Measurements from ENCODE around the gene ARIH2. TPM values are rescaled to one million over a fixed set of nuclear protein-coding genes. Genes with fewer than 3 reads are reported as not detected.

The ARIH2 gene
- total RNA-seq, 1 donor from 2014 or later: 157 TPM

DNA sequence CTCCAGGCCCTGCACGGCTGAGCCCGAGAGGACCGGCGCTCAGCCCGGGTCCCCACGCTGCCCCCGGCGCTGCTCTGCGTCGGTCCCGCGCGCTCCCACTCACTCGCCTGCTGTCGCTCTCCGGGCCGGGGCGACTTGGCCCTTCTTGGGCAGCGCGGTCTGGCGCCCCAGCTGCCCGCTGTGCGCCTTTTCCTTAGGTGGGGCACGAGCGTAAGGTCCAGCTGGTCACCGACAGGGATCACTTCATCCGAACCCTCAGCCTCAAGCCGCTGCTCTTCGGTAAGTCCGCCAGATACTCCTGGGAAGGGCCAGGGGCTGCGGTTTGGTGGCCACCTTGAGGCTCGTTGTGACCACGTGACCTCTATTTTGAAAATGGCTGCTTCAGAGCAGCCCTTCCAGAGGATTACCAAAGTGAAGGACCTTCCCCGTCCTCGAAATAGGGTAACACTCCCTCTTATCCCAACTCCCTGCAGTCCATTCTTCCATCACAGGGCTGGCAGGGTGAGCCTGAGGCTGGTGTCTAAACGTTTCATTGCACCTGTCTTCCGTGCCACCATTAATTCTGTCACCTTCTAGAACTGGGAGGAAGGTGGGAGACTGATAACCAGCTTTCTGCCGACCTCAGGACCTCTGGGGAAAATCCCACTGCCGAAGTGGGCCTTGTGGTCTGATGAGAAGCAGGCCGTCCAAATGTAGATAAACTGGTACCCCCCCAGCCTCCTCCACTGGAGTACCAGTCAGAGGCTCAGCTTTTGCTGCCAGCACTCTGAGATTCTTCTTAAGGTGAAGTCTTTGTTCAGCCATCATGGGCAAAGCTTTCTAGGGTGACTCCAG is 72.2 kb downstream of the ARIH2 start:
- peaks cover 39% of the 10 kb centered on the region for H3K4me1 Mint-ChIP-seq
- H3K27ac Mint-ChIP-seq: peak overlapping the region; percentile 93
- H3K36me3 Mint-ChIP-seq (ENCODE audit: low read depth): peaks cover 29% of the 10 kb centered on the region
- no peaks in the 10 kb centered on the region for H3K9me3 Mint-ChIP-seq
- peak overlapping the region; percentile 95 for H3K4me3 Mint-ChIP-seq
- intact Hi-C loops (cut with micrococcal nuclease): loop anchor here (1.0 kb wide), 1 partner anchor 30 kb away; no protein-coding TSS in a partner anchor
- no peaks in the 10 kb centered on the region for H3K27me3 Mint-ChIP-seq
- peak; percentile 85 for DNase-seq

DNA sequence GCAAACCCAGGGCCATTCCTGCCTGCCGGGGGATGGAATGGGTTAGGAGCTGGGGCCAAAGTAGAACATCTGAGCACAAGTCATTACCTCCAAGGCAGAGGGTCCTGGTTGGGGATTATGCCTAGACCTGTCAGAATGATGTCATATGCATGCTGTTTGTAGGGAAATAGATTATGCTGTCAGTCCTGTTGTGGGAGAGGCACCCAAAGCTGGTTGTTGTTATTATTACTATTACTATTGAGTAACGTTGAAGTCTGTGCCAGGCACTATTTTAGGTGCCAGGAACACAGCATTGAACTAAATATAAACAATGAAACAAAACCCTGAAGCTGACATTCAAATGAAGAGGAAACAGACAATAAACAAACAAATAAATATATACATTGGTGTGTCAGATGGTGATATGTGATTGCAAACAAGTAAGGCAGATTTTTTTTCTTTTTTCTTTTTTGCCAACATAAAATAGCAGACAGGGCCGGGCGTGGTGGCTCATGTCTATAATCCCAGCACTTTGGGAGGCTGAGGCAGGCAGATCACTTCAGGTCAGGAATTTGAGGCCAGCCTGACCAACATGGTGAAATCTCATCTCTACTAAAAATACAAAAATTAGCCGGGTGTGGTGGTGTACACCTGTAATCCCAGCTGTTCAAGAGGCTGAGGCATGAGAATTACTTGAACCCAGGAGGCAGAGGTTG is 73.4 kb downstream of the ARIH2 start:
- peak overlapping the region; percentile 95 for H3K4me3 Mint-ChIP-seq
- DNase-seq: peak; percentile 56
- peaks cover 37% of the 10 kb centered on the region for H3K4me1 Mint-ChIP-seq
- H3K27me3 Mint-ChIP-seq: no peaks in the 10 kb centered on the region
- H3K36me3 Mint-ChIP-seq (ENCODE audit: low read depth): peaks cover 26% of the 10 kb centered on the region
- H3K9me3 Mint-ChIP-seq: no peaks in the 10 kb centered on the region
- H3K27ac Mint-ChIP-seq: peak overlapping the region; percentile 93
- intact Hi-C loops (cut with micrococcal nuclease): no loop called here

GRCh38 chr3:48993834-48994233 is 75.2 kb downstream of the ARIH2 start:
- Mint-ChIP-seq H3K4me3 (no peak overlapping the region), H3K27ac (no peak overlapping the region), H3K9me3 (no peaks in the 10 kb centered on the region), H3K27me3 (no peaks in the 10 kb centered on the region), H3K4me1 (peaks cover 32% of the 10 kb centered on the region), H3K36me3 (ENCODE audit: low read depth) (peaks cover 27% of the 10 kb centered on the region)
- intact Hi-C loops (cut with micrococcal nuclease): no loop called here
- DNase-seq: no peak

GRCh38 chr3:48996640-48997039 is 78.0 kb downstream of the ARIH2 start:
- no peak overlapping the region for H3K4me3 Mint-ChIP-seq
- no peaks in the 10 kb centered on the region for H3K9me3 Mint-ChIP-seq
- no peak for DNase-seq
- peaks cover 20% of the 10 kb centered on the region for H3K36me3 Mint-ChIP-seq (ENCODE audit: low read depth)
- no peak overlapping the region for H3K27ac Mint-ChIP-seq
- no peaks in the 10 kb centered on the region for H3K27me3 Mint-ChIP-seq
- H3K4me1 Mint-ChIP-seq: peaks cover 15% of the 10 kb centered on the region
- intact Hi-C loops (cut with micrococcal nuclease): no loop called here

- Mint-ChIP-seq H3K9me3 (no peaks in the 10 kb centered on the region), H3K27me3 (no peaks in the 10 kb centered on the region), H3K4me1 (peaks cover 12% of the 10 kb centered on the region), H3K27ac (no peak overlapping the region), H3K4me3 (no peak overlapping the region), H3K36me3 (ENCODE audit: low read depth) (peaks cover 18% of the 10 kb centered on the region)
- intact Hi-C loops (cut with micrococcal nuclease): no loop called here
- no peak for DNase-seq
Observed at GRCh38 chr3:48997102-48997635, 78.5 kb downstream of the ARIH2 start.

DNA sequence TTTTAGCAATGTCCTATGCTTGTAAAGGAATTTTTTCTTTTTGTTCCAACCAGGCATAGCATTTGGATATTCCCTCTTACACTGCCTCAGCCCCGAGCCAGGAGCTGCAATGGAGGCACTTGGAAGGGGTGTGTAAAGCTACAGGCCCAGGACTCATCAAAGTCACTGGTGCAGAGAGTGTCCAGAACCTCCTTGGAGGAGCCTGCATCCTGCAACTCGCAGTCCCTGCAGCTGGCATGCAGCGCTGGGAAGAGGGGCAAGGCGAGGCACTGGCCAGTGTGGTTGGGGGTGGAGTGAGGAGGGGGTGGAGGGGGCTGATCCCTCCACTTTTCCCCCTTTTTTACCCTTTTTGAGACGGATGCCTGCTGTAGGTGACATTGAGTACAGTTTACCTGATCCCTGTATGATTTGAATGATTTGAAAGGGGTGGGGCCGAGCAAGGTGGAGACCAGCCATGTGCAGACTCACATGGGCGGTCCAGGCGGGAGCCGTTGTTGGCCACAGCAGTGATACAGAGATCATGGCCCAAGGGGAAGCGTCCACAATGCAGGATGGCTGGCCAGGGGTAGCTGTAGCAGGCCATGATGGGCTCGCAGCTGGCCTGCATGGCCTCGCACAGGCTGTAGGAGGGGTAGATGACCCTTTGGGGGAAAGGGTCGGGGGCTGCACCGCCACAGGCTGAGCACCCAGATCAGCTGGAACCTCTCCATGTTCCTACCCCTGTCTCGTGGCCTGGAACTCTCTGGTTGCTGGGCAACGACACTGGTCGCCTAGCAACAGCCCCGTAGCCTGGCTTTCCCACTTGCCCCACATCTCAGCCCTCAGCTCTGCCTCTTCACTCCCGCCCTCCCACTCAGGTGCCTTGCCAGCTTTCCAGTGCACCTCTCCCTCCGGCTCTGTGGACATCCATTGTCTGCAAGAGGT is 79.3 kb downstream of the ARIH2 start:
- H3K4me1 Mint-ChIP-seq: peaks cover 17% of the 10 kb centered on the region
- DNase-seq: no peak
- H3K36me3 Mint-ChIP-seq (ENCODE audit: low read depth): peaks cover 21% of the 10 kb centered on the region
- H3K9me3 Mint-ChIP-seq: no peaks in the 10 kb centered on the region
- H3K4me3 Mint-ChIP-seq: no peak overlapping the region
- intact Hi-C loops (cut with micrococcal nuclease): no loop called here
- no peaks in the 10 kb centered on the region for H3K27me3 Mint-ChIP-seq
- H3K27ac Mint-ChIP-seq: no peak overlapping the region

DNA sequence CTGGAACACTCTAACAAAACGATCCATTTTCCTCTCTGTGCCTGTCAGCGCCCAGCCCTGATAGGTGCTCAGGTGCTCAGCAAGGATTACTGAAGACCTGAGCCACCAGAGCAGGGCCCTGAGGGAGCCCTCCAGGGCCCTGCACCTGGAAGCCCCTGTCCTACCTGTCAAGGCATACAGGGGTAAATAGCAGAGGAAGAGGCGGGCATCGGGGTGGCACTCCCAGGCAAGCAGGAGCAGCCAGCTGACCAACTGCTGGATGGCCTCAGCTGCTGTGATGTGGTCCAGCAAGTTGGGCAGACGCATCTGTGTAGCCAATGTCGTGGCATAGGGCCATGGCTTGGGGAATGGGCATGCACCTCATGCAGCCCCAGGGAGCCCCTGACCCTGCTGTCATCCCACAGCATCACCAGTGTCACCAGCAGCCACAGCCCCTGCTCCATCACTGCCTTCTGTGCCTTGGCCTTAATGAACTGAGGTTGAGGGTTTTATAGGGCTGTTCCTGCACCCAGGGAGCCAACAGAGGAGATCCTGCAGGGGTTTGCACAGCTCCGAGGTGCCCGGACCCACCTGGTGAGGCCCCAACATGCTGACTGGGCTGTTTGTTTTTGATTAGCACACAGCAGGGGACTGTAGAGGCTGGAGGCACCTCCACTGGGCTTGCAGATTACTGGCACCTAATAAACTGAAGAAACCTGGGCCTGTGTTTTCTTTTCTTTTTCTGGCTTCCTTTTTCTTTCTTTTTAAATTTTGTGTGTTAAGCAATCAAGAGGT is 80.6 kb downstream of the ARIH2 start:
- H3K9me3 Mint-ChIP-seq: no peaks in the 10 kb centered on the region
- no peak for DNase-seq
- H3K27ac Mint-ChIP-seq: no peak overlapping the region
- no peaks in the 10 kb centered on the region for H3K27me3 Mint-ChIP-seq
- no peak overlapping the region for H3K4me3 Mint-ChIP-seq
- H3K36me3 Mint-ChIP-seq (ENCODE audit: low read depth): peaks cover 15% of the 10 kb centered on the region
- intact Hi-C loops (cut with micrococcal nuclease): no loop called here
- H3K4me1 Mint-ChIP-seq: peaks cover 11% of the 10 kb centered on the region

DNA sequence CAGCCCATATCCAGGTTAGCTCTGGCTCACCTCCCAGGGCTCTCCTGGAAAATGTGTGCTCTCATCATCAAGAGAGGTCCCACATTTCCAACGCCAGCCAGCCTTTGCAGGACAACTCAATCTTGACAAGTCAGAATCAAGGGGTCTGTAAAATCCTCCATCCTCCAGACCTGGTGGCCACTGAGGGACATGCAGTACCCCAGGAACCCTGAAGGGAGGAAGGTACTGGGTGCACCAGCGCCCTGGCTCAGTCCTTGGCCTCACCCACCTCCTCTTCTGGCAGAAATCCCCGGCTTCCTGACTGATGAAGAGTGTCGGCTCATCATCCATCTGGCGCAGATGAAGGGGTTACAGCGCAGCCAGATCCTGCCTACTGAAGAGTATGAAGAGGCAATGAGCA is 82.5 kb downstream of the ARIH2 start:
- Mint-ChIP-seq H3K9me3 (no peaks in the 10 kb centered on the region), H3K4me1 (peaks cover 7% of the 10 kb centered on the region), H3K27ac (no peak overlapping the region)

DNA sequence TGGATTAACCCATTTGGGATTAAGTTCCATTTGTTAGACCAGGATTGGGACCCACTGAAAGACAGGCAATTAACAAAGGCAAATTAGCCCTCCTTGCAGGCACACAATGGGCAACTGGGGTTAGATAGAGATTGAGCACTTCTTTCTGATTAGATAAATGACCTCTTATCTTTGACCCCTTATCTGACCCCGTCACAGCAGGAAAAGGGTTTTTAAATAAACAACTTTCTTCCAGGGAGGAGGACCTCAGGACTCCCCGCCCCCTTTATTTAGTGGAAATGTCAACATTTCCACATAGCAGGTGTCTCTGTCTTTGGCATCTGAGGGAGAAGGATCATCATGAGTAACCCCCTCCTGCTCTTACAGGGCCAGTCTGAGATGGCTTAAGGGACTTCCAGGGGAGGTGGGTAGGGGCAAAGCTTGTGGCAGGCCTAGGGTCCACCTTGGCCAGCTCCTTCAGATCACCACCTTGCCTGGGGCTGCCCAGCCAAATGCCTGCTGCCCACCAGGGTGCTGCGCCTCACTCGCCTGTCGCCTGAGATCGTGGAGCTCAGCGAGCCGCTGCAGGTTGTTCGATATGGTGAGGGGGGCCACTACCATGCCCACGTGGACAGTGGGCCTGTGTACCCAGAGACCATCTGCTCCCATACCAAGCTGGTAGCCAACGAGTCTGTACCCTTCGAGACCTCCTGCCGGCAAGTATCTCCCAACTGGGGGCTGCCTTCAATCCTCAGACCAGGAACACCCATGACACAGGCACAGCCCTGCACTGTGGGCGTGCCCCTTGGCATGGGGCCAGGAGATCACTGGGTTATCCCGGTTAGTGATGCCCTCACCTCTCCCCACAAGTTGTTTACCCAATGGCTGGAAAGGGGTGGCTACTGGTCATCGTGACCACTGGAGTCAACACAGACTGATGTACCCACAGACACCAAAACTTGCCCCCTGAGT is 86.0 kb downstream of the ARIH2 start:
- no peak for DNase-seq
- no peaks in the 10 kb centered on the region for H3K27me3 Mint-ChIP-seq
- intact Hi-C loops (cut with micrococcal nuclease): no loop called here
- H3K9me3 Mint-ChIP-seq: no peaks in the 10 kb centered on the region
- H3K27ac Mint-ChIP-seq: no peak overlapping the region
- peaks cover 30% of the 10 kb centered on the region for H3K4me1 Mint-ChIP-seq
- no peak overlapping the region for H3K4me3 Mint-ChIP-seq
- peaks cover 7% of the 10 kb centered on the region for H3K36me3 Mint-ChIP-seq (ENCODE audit: low read depth)

More for the DNA sequence above, 82.5 kb downstream of the ARIH2 start:
- no peak for DNase-seq
- intact Hi-C loops (cut with micrococcal nuclease): no loop called here
- H3K36me3 Mint-ChIP-seq (ENCODE audit: low read depth): peaks cover 7% of the 10 kb centered on the region
- no peak overlapping the region for H3K4me3 Mint-ChIP-seq
- H3K27me3 Mint-ChIP-seq: no peaks in the 10 kb centered on the region

DNA sequence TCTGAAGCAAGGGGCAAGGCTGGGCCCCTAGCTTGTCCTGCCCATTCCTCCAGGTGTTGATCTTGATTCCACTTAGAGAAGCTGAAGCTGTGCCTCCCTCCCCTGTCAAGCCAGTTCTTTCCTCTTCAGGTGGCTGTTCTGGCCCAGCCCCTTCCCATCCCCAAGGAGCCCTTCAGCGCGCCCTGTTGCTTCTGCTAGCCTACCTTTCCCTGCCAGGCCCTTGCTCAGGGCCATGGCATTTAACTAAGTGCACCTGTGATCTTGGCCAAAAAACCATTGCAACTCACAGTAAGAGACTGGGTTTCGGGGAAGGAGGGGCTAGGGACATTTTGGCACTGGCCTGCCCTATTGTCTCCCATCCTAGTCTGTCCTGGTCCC is 86.7 kb downstream of the ARIH2 start:
- Mint-ChIP-seq H3K27me3 (no peaks in the 10 kb centered on the region), H3K4me1 (peaks cover 30% of the 10 kb centered on the region)
- intact Hi-C loops (cut with micrococcal nuclease): no loop called here

DNA sequence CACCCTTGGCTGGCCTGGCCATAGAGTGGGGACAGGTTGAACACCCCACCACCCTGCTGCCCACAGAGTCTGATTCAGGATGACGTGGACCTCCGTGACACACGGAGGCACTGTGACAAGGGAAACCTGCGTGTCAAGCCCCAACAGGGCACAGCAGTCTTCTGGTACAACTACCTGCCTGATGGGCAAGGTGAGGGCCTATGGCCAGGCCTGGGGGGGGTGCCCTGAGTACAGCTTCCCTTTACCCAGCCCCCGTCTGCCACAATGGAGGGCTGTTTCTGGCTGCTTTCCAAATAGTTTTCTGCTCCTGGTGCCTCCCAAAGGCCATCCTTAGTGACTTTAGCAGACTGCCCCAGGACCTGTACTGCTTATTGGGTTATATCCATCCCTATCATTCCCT is 87.4 kb downstream of the ARIH2 start:
- intact Hi-C loops (cut with micrococcal nuclease): no loop called here

More for the DNA sequence above, 86.7 kb downstream of the ARIH2 start:
- Mint-ChIP-seq H3K9me3 (no peaks in the 10 kb centered on the region), H3K27ac (no peak overlapping the region), H3K4me3 (no peak overlapping the region), H3K36me3 (ENCODE audit: low read depth) (peaks cover 7% of the 10 kb centered on the region)
- no peak for DNase-seq

More for the DNA sequence above, 87.4 kb downstream of the ARIH2 start:
- peaks cover 7% of the 10 kb centered on the region for H3K36me3 Mint-ChIP-seq (ENCODE audit: low read depth)
- H3K27me3 Mint-ChIP-seq: no peaks in the 10 kb centered on the region
- peaks cover 30% of the 10 kb centered on the region for H3K4me1 Mint-ChIP-seq
- H3K27ac Mint-ChIP-seq: peak overlapping the region; percentile 99
- DNase-seq: no peak
- H3K9me3 Mint-ChIP-seq: no peaks in the 10 kb centered on the region
- peak overlapping the region; percentile 94 for H3K4me3 Mint-ChIP-seq
